IPS-15b (cell line): ENCODE measurements around the gene RBM14.
A peak's percentile ranks its signal among the peaks of the same experiment; 100 is the strongest.

Experiments
- H3K27me3 ChIP-seq: one replicate; pipeline ENCODE4 v1.6.1; 2013; ENCODE audit warnings: low read length; ENCODE audit not compliant: control insufficient read depth, insufficient read depth
- H3K36me3 ChIP-seq: one replicate; pipeline ENCODE4 v1.6.1; 2013; ENCODE audit warnings: low read length; ENCODE audit not compliant: control insufficient read depth, insufficient read depth
- H3K4me1 ChIP-seq: one replicate; pipeline ENCODE4 v1.6.1; 2013; ENCODE audit warnings: mild to moderate bottlenecking, low read length; ENCODE audit not compliant: control insufficient read depth, insufficient read depth
- H3K4me3 ChIP-seq: one replicate; pipeline ENCODE4 v1.5.1; 2013; ENCODE audit warnings: low read depth, low read length
- H3K9ac ChIP-seq: one replicate; pipeline ENCODE4 v1.6.1; 2013; ENCODE audit warnings: low read depth, mild to moderate bottlenecking, low read length
- H3K9me3 ChIP-seq: one replicate; pipeline ENCODE4 v1.6.1; 2013; ENCODE audit warnings: mild to moderate bottlenecking, low read length; ENCODE audit not compliant: control insufficient read depth, insufficient read depth

Gene RBM14

DNA sequence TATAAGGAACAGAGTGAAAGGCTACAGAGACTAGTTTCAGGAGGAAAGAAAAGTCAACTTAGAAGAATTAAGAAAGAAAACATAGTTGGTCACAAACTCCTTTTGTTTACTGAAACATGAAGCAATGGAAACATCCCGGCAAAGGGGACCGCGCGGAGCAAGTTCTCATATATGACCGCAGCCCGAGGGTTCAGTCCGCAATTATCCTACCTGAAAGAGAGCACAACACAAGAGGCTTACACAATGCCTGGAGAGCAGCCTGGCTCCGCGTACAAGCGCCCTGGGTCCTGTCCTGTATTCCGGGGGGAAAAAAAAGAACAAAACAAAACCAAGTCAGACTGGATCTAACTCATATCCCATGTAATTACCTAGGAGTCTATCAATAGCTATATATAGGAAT, 48.9 kb downstream of the RBM14 start:
- H3K9me3 ChIP-seq, result no peaks in the 10 kb centered on the region
- no peaks in the 10 kb centered on the region for H3K27me3 ChIP-seq
- H3K9ac ChIP-seq, result no peak overlapping the region
- H3K36me3 ChIP-seq, result peaks cover 20% of the 10 kb centered on the region
- H3K4me3 ChIP-seq, result no peak overlapping the region
- no peaks in the 10 kb centered on the region for H3K4me1 ChIP-seq

DNA sequence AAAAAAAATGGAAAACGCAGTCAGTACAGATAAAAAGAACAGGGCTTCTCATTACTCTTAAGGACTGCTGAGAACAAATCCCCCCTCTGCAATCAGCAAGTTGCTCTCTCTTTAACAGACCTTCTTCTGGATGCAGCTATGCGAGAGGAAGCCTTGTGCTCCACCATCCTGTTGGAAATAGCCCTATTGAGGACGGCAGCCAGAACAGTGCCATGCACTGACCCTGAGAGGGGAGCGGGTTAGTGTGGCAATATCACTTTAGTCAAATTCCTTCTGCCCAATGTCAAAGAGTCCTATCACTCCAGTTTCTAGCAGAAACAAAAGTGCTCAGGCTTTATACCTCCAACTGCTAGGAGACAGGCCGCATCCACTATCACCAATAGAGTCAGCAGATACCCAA, 54.4 kb downstream of the RBM14 start:
- no peaks in the 10 kb centered on the region for H3K27me3 ChIP-seq
- peaks cover 8% of the 10 kb centered on the region for H3K4me1 ChIP-seq
- peaks cover 16% of the 10 kb centered on the region for H3K36me3 ChIP-seq
- H3K4me3 ChIP-seq, result no peak overlapping the region
- H3K9me3 ChIP-seq, result no peaks in the 10 kb centered on the region
- H3K9ac ChIP-seq, result no peak overlapping the region

DNA sequence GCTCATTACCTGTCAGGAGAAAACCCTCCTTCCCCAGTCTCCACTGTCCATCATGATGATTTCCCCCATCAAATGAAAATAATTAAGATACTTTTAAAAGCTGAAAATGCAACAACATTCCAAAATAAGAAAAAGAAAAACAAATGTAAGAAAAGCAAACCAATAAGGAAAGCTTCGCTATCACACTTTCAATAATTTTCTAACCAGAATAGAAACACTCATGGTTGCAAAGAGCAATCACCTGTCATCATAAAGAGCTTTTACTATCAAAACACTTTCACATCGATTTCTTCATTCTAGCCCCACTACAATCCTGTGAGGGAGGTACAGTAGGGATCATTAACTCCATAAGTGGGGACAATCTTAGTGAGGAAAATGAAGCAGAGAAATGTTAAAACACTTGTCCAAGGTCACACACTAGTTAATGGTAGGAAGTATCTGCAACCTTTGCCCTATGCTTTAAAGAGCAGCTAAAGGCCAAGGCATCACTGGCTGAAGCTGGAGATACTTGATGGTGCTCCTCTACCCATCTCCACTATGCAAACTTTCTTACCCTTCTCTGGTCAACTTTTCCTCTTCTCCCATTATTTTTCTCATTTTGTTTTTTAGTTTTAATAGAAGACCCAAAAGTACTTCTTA, 58.7 kb downstream of the RBM14 start:
- Histone ChIP-seq H3K36me3 (peaks cover 3% of the 10 kb centered on the region), H3K27me3 (no peaks in the 10 kb centered on the region), H3K4me3 (no peak overlapping the region), H3K9ac (no peak overlapping the region), H3K9me3 (no peaks in the 10 kb centered on the region), H3K4me1 (peaks cover 13% of the 10 kb centered on the region)

DNA sequence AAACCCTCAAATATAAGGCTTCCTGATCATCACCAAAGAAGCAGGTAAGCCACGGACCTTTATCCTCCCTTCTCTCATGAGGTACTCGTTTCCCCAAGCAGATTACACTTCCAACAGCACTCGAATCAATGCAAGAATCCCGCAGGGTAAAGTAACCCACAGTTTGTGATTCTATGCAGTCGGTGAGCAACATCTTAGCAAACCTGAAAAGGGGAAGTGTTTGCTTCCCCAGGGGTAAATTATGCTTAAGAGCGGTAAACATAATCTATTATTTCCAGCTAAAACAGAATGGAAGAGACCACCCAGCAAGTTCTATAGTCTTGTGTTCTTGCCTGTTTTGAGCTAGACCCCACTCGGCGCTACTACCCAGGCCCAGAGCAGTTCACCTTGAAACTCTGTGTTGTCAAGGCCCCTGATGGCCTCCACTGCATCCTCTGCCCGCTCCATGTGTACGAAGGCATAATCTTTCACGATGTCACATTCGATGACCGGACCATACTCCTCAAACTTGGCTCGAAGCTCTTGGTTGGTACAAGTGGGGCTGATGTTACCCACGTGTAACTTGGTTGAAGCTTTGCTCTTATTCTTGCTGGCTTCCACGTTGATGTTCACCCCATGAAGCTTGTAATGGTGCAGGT, 60.0 kb downstream of the RBM14 start:
- Histone ChIP-seq H3K27me3 (no peaks in the 10 kb centered on the region), H3K36me3 (no peaks in the 10 kb centered on the region), H3K4me1 (peaks cover 13% of the 10 kb centered on the region), H3K4me3 (peak overlapping the region; percentile 82), H3K9me3 (no peaks in the 10 kb centered on the region), H3K9ac (no peak overlapping the region)
